Measurements from ENCODE around the gene PCOLCE2.
A peak's percentile ranks its signal among the peaks of the same experiment; 100 is the strongest.

The PCOLCE2 gene

DNA sequence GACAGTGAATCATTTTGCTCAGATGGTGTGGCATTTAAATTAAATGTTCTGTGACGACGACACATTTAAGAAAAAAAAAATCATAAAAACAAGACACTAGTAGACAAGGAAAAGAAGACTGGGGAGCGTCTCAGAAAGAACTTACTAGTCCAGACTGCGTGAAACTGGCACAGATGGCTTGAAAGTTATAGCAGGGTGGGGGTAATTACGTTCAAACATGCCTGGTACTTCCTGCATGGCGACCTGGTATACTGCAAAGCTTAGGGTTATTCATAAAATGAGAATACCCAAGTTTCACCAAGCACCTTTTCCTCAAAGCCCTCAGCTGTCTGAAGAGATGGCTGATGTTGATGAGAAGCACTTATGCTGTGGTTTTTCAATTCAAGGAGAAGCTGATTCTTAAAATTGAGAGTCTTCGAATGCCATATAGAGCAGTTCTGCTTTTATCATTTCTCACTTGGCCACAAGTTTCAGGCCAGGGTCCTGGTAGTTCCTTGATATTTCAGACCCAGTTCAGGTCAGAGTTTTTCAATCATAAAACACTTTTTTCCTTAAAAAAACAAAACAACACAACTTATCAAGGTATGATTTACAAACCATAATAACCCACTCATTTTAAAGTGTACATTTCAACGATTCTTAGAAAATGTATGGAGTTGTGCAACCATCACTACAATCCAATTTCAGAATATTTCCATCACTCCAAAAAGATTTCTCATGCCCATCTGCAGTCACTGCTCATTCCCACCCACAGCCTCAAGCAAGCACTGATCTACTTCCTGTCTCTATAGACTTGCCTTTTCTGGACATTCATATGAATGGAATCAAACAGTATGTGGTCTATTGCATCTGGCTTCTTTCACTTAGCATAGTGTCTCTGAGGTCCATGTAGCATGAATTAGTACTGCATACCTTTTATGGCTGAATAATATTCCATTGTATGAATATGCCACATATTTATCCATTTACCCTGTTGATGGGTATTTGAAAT lies 24.7 kb downstream of the PCOLCE2 start:
- no peak for DNase-seq

GRCh38 chr3:142863010-142863817 lies 25.7 kb downstream of the PCOLCE2 start:
- peak; percentile 13 for DNase-seq

DNA sequence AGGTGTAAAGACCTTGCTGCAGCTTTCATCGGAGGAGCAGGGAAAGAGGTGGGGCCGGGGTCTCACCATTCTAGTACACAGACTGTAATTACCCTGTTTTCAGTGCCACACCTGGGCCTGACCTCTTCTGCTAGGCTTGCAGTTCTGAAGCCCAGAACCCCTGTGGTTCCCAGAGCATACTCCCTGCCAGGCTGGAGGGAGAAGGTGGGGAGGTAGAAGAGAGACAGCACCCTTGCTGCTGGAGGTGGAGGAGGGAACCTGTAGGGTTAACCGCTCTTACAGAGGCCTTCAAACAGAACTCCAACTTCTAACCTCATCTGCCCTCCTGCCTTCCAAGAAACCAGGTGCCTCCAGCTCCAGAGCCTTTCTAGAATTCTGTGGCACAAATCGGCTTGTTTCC lies 27.0 kb downstream of the PCOLCE2 start:
- DNase-seq = no peak

DNA sequence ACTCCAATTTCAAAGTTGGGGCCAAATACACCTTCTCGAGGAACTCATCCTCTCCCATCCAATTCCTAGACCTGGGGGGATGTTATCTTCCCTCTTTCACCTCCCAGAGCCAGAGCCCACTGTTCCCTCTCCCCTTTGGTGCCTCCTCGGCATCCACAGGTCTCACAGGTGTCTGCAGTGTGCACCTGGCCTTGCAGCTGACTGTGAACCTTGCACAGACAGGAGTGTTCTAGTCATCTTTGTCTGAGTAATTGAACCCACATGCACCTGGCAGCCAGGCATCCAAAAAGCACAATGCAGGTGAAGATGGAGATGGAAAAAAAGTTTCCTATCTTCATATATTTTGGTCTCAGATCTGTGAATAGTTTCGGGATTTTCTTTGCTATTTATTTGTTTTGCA lies 30.8 kb downstream of the PCOLCE2 start:
- no peak for DNase-seq

DNA sequence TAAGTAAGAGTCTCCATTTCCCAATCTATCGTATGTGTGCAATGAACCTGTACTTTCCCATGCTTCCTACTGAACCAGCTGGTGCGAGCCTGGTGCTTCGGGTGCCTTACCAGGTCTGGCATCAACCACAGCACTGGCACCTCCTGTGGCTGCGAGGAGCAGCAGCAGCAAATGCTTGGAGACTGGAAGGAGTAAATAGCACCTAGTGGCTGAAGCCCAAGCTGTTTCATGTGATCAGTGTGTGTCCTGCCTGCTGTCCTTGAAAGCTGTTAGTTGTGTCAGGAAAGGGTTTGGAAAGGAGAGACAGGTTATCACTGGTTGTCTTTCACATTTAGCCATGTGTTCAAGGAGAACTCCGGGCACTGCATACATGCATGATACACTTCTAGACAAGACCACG lies 31.8 kb downstream of the PCOLCE2 start:
- no peak for DNase-seq

- DNase-seq = no peak
These were observed 35.4 kb downstream of the PCOLCE2 start for GRCh38 chr3:142853270-142854168.

GRCh38 chr3:142852009-142852408 lies 36.9 kb downstream of the PCOLCE2 start:
- DNase-seq = no peak

DNA sequence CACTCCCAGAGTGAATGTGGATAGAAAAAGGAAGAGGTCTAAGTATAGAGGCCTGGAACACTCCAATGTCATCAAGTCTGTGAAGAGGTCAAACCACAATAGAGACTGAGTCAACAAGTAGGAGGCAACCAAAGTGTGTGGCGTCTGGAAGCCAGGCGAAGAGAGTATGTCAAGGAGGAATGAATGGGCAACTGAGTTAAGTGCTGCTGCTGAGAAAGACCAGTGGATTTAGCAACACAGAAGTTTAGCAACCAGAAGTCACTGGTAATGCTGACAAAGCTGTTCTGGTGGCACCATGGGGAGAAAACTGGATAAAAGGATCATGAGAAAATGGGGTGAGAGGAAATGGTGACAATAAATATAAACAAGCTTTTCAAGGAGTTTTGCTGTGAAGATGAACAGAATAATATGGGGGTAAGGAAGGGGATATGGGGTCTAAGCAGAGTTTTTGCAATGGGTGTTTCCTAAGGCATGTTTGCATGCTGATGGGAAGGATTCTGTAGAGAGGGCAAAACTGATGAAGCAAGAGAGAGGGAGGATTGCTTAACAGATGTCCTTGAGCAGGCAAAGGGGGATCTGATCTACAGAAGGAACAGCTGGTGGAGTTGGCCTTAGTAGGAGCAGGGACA lies 38.4 kb downstream of the PCOLCE2 start:
- peak; percentile 40 for DNase-seq

DNA sequence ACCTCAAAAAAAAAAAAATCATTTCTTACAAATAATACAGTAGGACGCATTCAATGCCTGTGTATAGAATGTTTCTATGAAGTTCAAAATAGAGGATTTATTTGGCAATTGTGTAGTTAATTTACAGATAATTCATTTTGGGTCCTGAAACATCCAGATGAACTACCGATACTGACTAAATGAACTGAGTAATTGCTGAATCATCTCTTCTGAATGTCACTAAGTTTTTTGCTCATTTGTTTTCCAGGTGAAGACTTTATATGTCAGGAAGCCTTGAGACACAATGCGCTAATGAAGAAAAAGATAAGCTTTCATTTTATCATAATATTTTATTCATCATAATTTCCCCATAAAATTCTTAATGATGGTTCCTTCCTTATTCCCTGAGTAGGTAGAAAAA lies 39.7 kb downstream of the PCOLCE2 start:
- DNase-seq = no peak

- no peak for DNase-seq
These were observed 41.9 kb downstream of the PCOLCE2 start for GRCh38 chr3:142846779-142847577.

- DNase-seq = no peak
These were observed 44.4 kb downstream of the PCOLCE2 start for GRCh38 chr3:142844339-142844977.

GRCh38 chr3:142839831-142840230 lies 49.1 kb downstream of the PCOLCE2 start:
- no peak for DNase-seq

DNA sequence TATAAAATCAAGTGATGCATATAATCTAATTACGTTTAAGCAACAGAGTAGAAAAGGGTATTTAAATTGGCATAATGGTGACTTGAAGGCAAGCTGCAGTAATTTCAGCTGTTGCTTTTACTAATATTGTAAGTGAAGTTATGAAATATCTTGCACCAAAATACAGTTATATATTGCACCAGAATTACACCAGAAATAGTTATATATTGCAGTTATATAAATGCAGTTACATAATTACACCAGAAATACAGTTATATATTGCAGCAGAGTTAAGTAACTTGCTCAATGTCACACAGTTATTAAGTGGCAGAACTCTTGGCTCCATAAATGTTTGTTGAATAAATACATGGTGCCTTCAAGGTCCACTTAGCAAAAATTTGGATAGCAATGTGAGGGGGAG lies 51.4 kb downstream of the PCOLCE2 start:
- DNase-seq = no peak

GRCh38 chr3:142828703-142829305 lies 60.1 kb downstream of the PCOLCE2 start:
- peak; percentile 75 for DNase-seq

- no peak for DNase-seq
These were observed 69.7 kb downstream of the PCOLCE2 start for GRCh38 chr3:142819179-142819578.

DNA sequence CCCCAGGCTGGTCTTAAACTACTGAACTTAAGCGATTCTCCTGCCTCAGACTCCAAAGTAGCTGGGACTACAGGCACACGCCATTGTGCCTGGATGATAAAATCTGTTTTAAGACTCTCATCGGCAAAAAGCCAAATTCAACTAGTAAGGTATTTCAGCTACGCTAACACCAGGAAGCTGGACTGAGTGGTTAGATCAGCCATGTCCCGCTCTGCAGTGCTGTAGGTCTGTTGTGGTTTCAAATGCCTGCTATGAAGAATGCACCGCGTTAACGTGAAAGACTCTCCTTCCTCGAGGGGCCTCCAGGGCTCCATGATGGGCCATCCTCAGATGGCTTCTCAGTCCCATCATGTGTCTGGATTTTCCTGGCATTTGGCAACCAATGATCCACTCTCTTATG lies 70.2 kb downstream of the PCOLCE2 start:
- no peak for DNase-seq

- DNase-seq = no peak
These were observed 71.0 kb downstream of the PCOLCE2 start for GRCh38 chr3:142817897-142818296.

DNA sequence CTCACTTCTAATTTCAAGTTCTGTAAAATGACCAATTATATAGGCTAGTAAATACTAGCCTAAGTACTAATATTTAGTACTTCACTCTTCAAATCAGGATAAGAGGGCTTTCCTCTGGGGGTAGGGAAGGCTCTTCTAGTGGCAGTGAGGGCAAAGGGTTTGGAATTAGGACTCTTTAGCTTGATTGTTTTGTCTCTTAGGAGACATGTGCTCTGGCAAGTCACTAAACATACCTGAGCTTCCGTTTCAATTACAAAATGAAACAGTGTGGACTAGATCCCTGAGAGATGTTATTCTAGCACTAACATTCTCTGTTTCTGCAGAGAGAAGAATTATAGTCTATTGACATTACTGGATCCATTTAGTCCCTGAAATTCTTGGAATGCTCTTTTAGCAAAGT lies 71.5 kb downstream of the PCOLCE2 start:
- DNase-seq = no peak

DNA sequence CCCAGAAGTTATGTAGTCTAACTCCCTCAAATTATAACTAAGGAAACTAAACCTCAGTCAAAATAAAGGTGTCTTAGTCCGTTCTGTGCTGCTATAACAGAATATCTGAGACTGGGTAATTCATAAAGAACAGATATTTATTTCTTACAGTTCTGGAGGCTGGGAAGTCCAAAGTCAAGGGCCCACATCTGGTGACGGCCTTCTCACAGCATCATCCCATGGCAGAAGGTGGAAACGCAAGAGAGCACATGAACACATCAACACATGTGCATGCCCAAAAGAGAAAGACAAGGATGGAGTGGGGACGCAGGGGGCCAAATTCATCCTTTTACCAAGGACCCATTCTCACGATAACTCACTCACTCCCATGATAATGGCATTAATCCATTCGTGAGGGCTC lies 73.1 kb downstream of the PCOLCE2 start:
- no peak for DNase-seq

- no peak for DNase-seq
These were observed 79.6 kb downstream of the PCOLCE2 start for GRCh38 chr3:142809259-142809658.

Measured in stimulated activated CD4-positive, alpha-beta T cell treated with anti-CD3 and anti-CD28 coated beads, Interleukin-1b, Interleukin-23, amount 100 ng/mL, for 48 hours (primary cell).